Mucosa of stomach (tissue), 1 donor: ENCODE results near the gene SVOPL.

Experiments
- H3K27me3 ChIP-seq: one replicate; pipeline ENCODE4 v1.7.0; 2013; ENCODE audit warnings: mild to moderate bottlenecking, low read length; ENCODE audit not compliant: control insufficient read depth, insufficient read depth
- H3K36me3 ChIP-seq: one replicate; pipeline ENCODE4 v1.7.0; 2013; ENCODE audit warnings: low read length; ENCODE audit not compliant: control insufficient read depth, insufficient read depth
- H3K4me1 ChIP-seq: one replicate; pipeline ENCODE4 v1.7.0; 2013; ENCODE audit warnings: mild to moderate bottlenecking, low read length; ENCODE audit not compliant: control insufficient read depth, insufficient read depth
- H3K4me3 ChIP-seq: one replicate; pipeline ENCODE4 v1.7.0; 2013; ENCODE audit warnings: low read length
- H3K9ac ChIP-seq: one replicate; pipeline ENCODE4 v1.7.0; 2013; ENCODE audit warnings: mild to moderate bottlenecking, low read length, moderate library complexity
- H3K9me3 ChIP-seq: one replicate; pipeline ENCODE4 v1.7.0; 2013; ENCODE audit warnings: mild to moderate bottlenecking, low read length, moderate library complexity; ENCODE audit not compliant: control insufficient read depth
- donor health status: Pancreatic carcinoma.

The SVOPL gene

DNA sequence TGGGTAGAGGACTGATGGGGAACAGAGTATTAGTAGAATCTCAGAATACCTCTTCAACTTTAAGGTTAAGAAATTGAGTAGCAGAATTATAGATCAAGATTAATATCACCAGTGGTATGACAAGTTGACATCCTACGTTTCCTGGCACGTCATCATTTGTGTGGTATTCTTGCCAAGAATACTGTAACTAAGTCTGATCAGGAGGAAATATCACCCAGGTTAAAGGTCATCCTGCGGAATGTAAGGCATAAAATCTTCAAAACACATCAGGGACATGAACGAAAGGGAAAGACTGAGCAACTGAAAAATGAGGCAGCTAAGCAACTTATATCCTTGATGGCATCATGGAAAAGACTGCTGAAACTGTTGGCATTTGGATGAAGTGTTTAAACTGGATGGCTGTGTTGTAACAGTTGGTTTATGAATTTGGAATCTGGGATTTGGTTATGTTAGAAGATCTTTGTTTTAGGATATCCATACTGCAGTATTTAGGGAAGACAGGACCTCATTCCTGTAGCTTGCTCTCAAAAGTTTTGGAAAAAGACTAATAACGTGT, 155.0 kb downstream of the SVOPL start:
- H3K9me3 ChIP-seq, result no peaks in the 10 kb centered on the region
- no peaks in the 10 kb centered on the region for H3K4me1 ChIP-seq
- H3K4me3 ChIP-seq, result no peak overlapping the region
- no peaks in the 10 kb centered on the region for H3K36me3 ChIP-seq
- no peaks in the 10 kb centered on the region for H3K27me3 ChIP-seq
- no peak overlapping the region for H3K9ac ChIP-seq

DNA sequence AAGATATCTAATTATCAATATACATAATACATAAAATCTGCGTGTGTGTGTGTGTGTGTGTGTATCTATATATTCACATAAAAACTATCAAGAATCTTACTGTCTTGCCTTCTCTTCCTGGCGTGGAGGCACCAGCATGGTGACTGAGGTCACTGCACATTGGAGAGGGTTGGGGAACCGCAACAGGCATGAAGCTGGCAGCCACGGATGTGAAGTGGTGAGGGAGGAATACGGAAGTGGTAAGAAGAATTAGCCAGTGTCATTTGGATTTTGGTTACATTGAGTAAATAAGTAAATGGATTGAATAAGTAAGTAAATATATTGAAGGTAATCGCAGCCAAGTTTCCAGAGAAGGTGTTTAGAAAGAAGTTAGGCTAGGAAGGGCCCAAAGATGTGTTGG, 156.0 kb downstream of the SVOPL start:
- Histone ChIP-seq H3K4me1 (no peaks in the 10 kb centered on the region), H3K9me3 (no peaks in the 10 kb centered on the region), H3K4me3 (no peak overlapping the region), H3K27me3 (no peaks in the 10 kb centered on the region), H3K9ac (no peak overlapping the region), H3K36me3 (no peaks in the 10 kb centered on the region)
